Transverse colon (tissue), 4 donors: Measurements from ENCODE around the gene CPA5.

Experiments used
- POLR2A ChIP-seq: fragments of 450-650 bp; IDR thresholded peaks from one replicate; pipeline ENCODE4 v1.6.1; 2016; ENCODE audit warnings: antibody characterized with exemption, mild to moderate bottlenecking, moderate library complexity
- POLR2AphosphoS5 ChIP-seq, 3 donors: sonication (generic); formaldehyde crosslinking; IDR thresholded peaks; one replicate each; pipeline ENCODE4 v1.6.1; 2016; ENCODE audit warnings: antibody characterized with exemption in 3 of 3
- TF ChIP-seq, protein P1 (sequence below), 5 experiments: fragments of 200-600 bp in 3 of 5; fragments of 450-650 bp in 2 of 5; sonication (generic) in 3 of 5; IDR thresholded peaks; 1 replicate in 2 of 5; 2 replicates in 3 of 5; pipeline ENCODE4 v1.5.1; 2016 to 2017; ENCODE audit warnings: antibody characterized with exemption in 5 of 5, inconsistent platforms in 3 of 5, mild to moderate bottlenecking in 2 of 5, moderate library complexity in 1 of 5

DNA sequence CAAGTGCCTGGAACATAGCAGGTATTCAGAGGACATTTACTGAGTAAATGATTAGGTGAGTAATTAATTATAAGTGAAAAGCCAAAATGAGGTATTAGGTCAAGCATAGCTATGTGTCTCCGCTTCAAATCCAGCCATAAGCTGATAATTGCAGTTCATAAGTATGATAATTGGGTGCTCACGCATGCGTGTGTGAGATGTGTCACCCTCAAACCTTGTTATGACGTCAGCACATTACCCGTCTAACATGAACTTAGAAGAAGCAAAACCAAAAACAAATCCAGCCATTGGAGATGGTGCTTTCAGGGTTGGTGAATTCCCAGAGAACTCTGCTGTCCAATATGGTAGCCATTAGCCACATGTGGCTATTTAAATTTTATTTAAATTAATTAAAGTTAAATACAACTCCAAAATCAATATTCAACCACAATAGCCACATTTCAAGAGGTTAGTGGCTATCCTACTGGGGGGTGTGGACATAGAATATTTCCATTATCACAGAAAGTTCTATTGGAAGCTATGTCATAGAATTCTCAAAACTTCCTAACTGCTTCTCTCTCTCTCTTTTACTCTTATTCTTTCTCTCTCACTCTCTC is at the start of gene CPA5:
- no peak for TF ChIP-seq POLR2AphosphoS5 (IDR thresholded peaks at IDR 0.05)
- no peak for TF ChIP-seq POLR2A
- TF ChIP-seq, protein P1, sequence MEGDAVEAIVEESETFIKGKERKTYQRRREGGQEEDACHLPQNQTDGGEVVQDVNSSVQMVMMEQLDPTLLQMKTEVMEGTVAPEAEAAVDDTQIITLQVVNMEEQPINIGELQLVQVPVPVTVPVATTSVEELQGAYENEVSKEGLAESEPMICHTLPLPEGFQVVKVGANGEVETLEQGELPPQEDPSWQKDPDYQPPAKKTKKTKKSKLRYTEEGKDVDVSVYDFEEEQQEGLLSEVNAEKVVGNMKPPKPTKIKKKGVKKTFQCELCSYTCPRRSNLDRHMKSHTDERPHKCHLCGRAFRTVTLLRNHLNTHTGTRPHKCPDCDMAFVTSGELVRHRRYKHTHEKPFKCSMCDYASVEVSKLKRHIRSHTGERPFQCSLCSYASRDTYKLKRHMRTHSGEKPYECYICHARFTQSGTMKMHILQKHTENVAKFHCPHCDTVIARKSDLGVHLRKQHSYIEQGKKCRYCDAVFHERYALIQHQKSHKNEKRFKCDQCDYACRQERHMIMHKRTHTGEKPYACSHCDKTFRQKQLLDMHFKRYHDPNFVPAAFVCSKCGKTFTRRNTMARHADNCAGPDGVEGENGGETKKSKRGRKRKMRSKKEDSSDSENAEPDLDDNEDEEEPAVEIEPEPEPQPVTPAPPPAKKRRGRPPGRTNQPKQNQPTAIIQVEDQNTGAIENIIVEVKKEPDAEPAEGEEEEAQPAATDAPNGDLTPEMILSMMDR (IDR thresholded peaks at IDR 0.05): no peak
